A673 (cell line): ENCODE results near the gene SLC22A12. TPM values are rescaled to one million over a fixed set of nuclear protein-coding genes. Genes with fewer than 3 reads are reported as not detected.

Experiments
- BruUV-seq: library from RNA; stranded (reverse); fragments of 400-500 nt; replicated peaks from 2 replicates; lab custom pipeline; 2021; lab: Mats Ljungman, UMichigan
- CTCF ChIA-PET: fragments of 300-600 bp; sonication (Branson Sonifier 250); formaldehyde crosslinking; loops from one replicate; lab custom pipeline; 2022; ENCODE audit warnings: antibody characterized with exemption; lab: Charles Lee
- POLR2A ChIA-PET: fragments of 300-600 bp; sonication (Branson Sonifier 250); formaldehyde crosslinking; loops from one replicate; lab custom pipeline; 2022; ENCODE audit warnings: antibody characterized with exemption; ENCODE audit not compliant: low non-redundant PET; lab: Charles Lee
- DNase-seq: peaks from one replicate; pipeline ENCODE4 v3.0.0-alpha.2; 2015; ENCODE audit warnings: low spot score
- H3K27ac ChIP-seq: fragments of 200-600 bp; sonication (generic); 2 replicates; pipeline ENCODE4 v1.5.1; 2016; ENCODE audit warnings: mixed run types, low read depth, mild to moderate bottlenecking, mixed read lengths, antibody characterized with exemption, low read length; ENCODE audit not compliant: poor library complexity, severe bottlenecking
- H3K27me3 ChIP-seq: fragments of 200-600 bp; sonication (generic); replicated peaks from 2 replicates; pipeline ENCODE4 v1.6.1; 2017; ENCODE audit warnings: mixed run types, low read depth, mild to moderate bottlenecking, mixed read lengths, antibody characterized with exemption, low read length; ENCODE audit not compliant: insufficient read depth, poor library complexity
- H3K36me3 ChIP-seq: fragments of 200-600 bp; sonication (generic); 2 replicates; pipeline ENCODE4 v1.6.1; 2016; ENCODE audit warnings: mixed run types, mild to moderate bottlenecking, mixed read lengths, antibody characterized with exemption, low read length; ENCODE audit not compliant: insufficient read depth, poor library complexity, severe bottlenecking
- H3K4me1 ChIP-seq: fragments of 200-600 bp; sonication (generic); 2 replicates; pipeline ENCODE4 v1.6.1; 2017; ENCODE audit warnings: mixed run types, mild to moderate bottlenecking, mixed read lengths, antibody characterized with exemption, low read length; ENCODE audit not compliant: insufficient read depth, poor library complexity, severe bottlenecking
- H3K4me3 ChIP-seq: fragments of 200-600 bp; sonication (generic); 2 replicates; pipeline ENCODE4 v1.5.1; 2016; ENCODE audit warnings: low read depth, mixed run types, mild to moderate bottlenecking, mixed read lengths, low read length; ENCODE audit not compliant: poor library complexity, severe bottlenecking
- H3K9me3 ChIP-seq: fragments of 200-600 bp; sonication (generic); 2 replicates; pipeline ENCODE4 v1.6.1; 2016; ENCODE audit warnings: mixed run types, low read depth, mild to moderate bottlenecking, mixed read lengths, antibody characterized with exemption, low read length; ENCODE audit not compliant: poor library complexity, severe bottlenecking
- CTCF ChIP-seq: fragments of 300-800, 200-600 bp; sonication (generic); conservative IDR thresholded peaks from 2 replicates; pipeline ENCODE4 v1.5.1; 2017; ENCODE audit warnings: low read depth, mild to moderate bottlenecking, antibody characterized with exemption, low read length, moderate library complexity, mixed read lengths
- EZH2 ChIP-seq: fragments of 200-600 bp; sonication (generic); IDR thresholded peaks from 2 replicates; pipeline ENCODE4 v1.6.1; 2017; ENCODE audit warnings: borderline replicate concordance, low read depth, mild to moderate bottlenecking, mixed read lengths, antibody characterized with exemption, low read length; ENCODE audit not compliant: poor library complexity, severe bottlenecking
- intact Hi-C: fragments of 100-400 bp; cut with micrococcal nuclease; formaldehyde crosslinking; loops from one replicate; pipeline ENCODE4 v1.10.0; 2022; ENCODE audit not compliant: unreplicated experiment
- total RNA-seq: library from RNA; stranded (reverse); gene quantifications from 2 replicates; pipeline ENCODE4 v1.2.3, GENCODE V29; 2021

The SLC22A12 gene
- total RNA-seq, 1 experiment from 2014 or later, result not detected

GRCh38 chr11:64643256-64643881, 52.3 kb downstream of the SLC22A12 start:
- ChIA-PET CTCF (interaction anchor here (0.7 kb wide), 1 partner anchor 134 kb away, joined by 10 read pairs; no protein-coding TSS in a partner anchor), POLR2A (no interaction called here)
- Histone ChIP-seq H3K36me3 (no peaks in the 10 kb centered on the region), H3K9me3 (no peaks in the 10 kb centered on the region), H3K4me1 (peaks cover 11% of the 10 kb centered on the region), H3K27me3 (peaks cover 64% of the 10 kb centered on the region), H3K4me3 (peak overlapping the region; percentile 45), H3K27ac (no peak overlapping the region)
- DNase-seq, result peak; percentile 61
- BruUV-seq, result no TSS peak
- TF ChIP-seq CTCF, result no peak
- TF ChIP-seq EZH2, result no peak
- intact Hi-C loops, result no loop called here

- Histone ChIP-seq H3K27ac (no peak overlapping the region), H3K4me1 (peaks cover 10% of the 10 kb centered on the region), H3K36me3 (no peaks in the 10 kb centered on the region), H3K27me3 (peaks cover 60% of the 10 kb centered on the region), H3K9me3 (no peaks in the 10 kb centered on the region), H3K4me3 (peak overlapping the region; percentile 45)
- no TSS peak for BruUV-seq
- no peak for DNase-seq
- ChIA-PET CTCF (no interaction called here), POLR2A (no interaction called here)
- intact Hi-C loops, result no loop called here
- TF ChIP-seq CTCF (no peak), EZH2 (no peak)
Measured at GRCh38 chr11:64643920-64644646, 53.1 kb downstream of the SLC22A12 start.

GRCh38 chr11:64644647-64645275, 53.7 kb downstream of the SLC22A12 start:
- no peaks in the 10 kb centered on the region for H3K9me3 ChIP-seq
- no peak overlapping the region for H3K4me3 ChIP-seq
- H3K4me1 ChIP-seq, result peaks cover 10% of the 10 kb centered on the region
- no peak overlapping the region for H3K27ac ChIP-seq
- CTCF ChIA-PET, result interaction anchor here (0.7 kb wide), 1 partner anchor 377 kb away, joined by 8 read pairs; no protein-coding TSS in a partner anchor
- intact Hi-C loops, result no loop called here
- TF ChIP-seq EZH2 (no peak), CTCF (peak; percentile 24; the same call in 1 of the 2 replicates)
- no TSS peak for BruUV-seq
- peaks cover 55% of the 10 kb centered on the region for H3K27me3 ChIP-seq
- POLR2A ChIA-PET, result no interaction called here
- DNase-seq, result no peak
- H3K36me3 ChIP-seq, result no peaks in the 10 kb centered on the region
